T1000 (cell line): ENCODE measurements around the gene KCNT1.

ENCODE experiments used
- DNase-seq: peaks from one replicate; lab custom pipeline; 2025; ENCODE audit warnings: mixed read lengths; lab: John Stamatoyannopoulos, UW

Gene KCNT1

GRCh38 chr9:135766707-135767106 lies 64.7 kb downstream of the KCNT1 start:
- DNase-seq = no peak

- no peak for DNase-seq
Measured at GRCh38 chr9:135768516-135769218, 66.7 kb downstream of the KCNT1 start.

GRCh38 chr9:135769489-135770202 lies 67.7 kb downstream of the KCNT1 start:
- no peak for DNase-seq

GRCh38 chr9:135770203-135770535 lies 68.2 kb downstream of the KCNT1 start:
- no peak for DNase-seq

GRCh38 chr9:135770771-135771170 lies 68.8 kb downstream of the KCNT1 start:
- no peak for DNase-seq

- no peak for DNase-seq
Measured at GRCh38 chr9:135771401-135772051, 69.5 kb downstream of the KCNT1 start.

GRCh38 chr9:135772056-135772646 lies 70.2 kb downstream of the KCNT1 start:
- no peak for DNase-seq

GRCh38 chr9:135772702-135773493 lies 70.9 kb downstream of the KCNT1 start:
- no peak for DNase-seq

- DNase-seq = no peak
Measured at GRCh38 chr9:135773530-135774238, 71.7 kb downstream of the KCNT1 start.

GRCh38 chr9:135774239-135774747 lies 72.3 kb downstream of the KCNT1 start:
- no peak for DNase-seq

- DNase-seq = no peak
Measured at GRCh38 chr9:135774794-135775525, 73.0 kb downstream of the KCNT1 start.

- no peak for DNase-seq
Measured at GRCh38 chr9:135775911-135776310, 73.9 kb downstream of the KCNT1 start.

GRCh38 chr9:135776893-135777622 lies 75.1 kb downstream of the KCNT1 start:
- DNase-seq = no peak

GRCh38 chr9:135777623-135778177 lies 75.7 kb downstream of the KCNT1 start:
- no peak for DNase-seq

GRCh38 chr9:135778421-135778820 lies 76.4 kb downstream of the KCNT1 start:
- no peak for DNase-seq

- no peak for DNase-seq
Measured at GRCh38 chr9:135779571-135779970, 77.6 kb downstream of the KCNT1 start.

- DNase-seq = no peak
Measured at GRCh38 chr9:135780086-135780485, 78.1 kb downstream of the KCNT1 start.

GRCh38 chr9:135780626-135781025 lies 78.6 kb downstream of the KCNT1 start:
- DNase-seq = no peak

GRCh38 chr9:135782946-135783345 lies 81.0 kb downstream of the KCNT1 start:
- DNase-seq = no peak
